Fibroblast of the aortic adventitia (primary cell): ENCODE measurements around the gene TRABD2A. TPM values are rescaled to one million over a fixed set of nuclear protein-coding genes. Genes with fewer than 3 reads are reported as not detected.
"Not testable (repeated sequence)": the region's sequence is repeated elsewhere in the genome, so short reads cannot be mapped to it uniquely, and the experiment has no call there.

Experiments used
- DNase-seq: peaks from one replicate; pipeline ENCODE4 v3.0.0-alpha.2; 2010; ENCODE audit warnings: low read depth
- H3K4me3 ChIP-seq: 2 replicates; pipeline ENCODE4 v1.5.1; 2011; ENCODE audit warnings: low read depth, mild to moderate bottlenecking, control low read depth, low read length, moderate library complexity
- total RNA-seq: library from RNA; depleted of rRNA; stranded (reverse); fragments of >200 nt; gene quantifications from 2 replicates; pipeline ENCODE4 v1.2.3, GENCODE V29; 2012; ENCODE audit warnings: low replicate concordance
- TF ChIP-seq, protein P1 (sequence below): IDR thresholded peaks from 2 replicates; pipeline ENCODE4 v1.5.1; 2011; ENCODE audit warnings: mild to moderate bottlenecking, low read length, control low read depth, inconsistent platforms; ENCODE audit not compliant: insufficient read depth

The TRABD2A gene
- total RNA-seq, 1 donor = 1.6 TPM

DNA sequence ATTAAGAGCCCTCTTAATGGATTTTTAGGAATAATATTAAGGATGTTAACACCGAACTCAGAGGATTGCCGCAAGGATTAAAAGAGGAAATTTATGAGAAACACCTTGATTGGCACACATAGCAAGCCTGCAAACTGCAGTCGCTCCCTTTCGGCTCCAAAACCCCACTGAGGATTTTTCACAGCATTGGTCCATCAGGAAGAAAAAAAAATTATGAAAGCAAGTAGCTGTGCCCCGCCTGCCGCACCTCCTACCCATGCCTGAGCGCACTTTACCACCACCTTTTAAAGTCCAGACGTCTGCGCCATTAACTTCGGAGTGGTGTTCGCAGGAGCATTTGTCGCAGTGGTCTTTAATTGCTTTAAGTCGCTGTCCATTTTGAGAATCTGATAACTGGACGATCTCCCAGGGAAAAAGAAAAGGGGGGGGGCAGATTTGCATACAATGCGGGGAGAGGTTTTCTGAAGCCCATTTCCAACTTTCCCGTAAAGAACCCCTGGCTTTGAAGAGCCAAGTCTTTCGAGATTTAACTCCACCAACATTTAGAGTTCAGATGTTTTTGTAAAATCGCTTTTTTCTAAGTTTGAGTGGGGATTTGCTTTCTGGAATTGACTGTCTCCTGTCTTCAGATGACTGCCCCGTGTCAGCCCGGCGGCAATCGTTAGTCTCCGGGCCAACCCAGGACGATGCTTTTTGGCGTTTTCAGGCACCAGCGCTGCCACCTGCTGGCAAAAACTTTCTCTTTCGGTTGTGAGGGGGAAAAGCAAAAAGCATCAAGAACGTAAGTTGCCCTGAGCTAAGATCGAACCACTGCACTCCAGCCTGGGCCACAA is 913 bp upstream of the TRABD2A start:
- peak overlapping the region; percentile 59 for H3K4me3 ChIP-seq
- TF ChIP-seq, protein P1, sequence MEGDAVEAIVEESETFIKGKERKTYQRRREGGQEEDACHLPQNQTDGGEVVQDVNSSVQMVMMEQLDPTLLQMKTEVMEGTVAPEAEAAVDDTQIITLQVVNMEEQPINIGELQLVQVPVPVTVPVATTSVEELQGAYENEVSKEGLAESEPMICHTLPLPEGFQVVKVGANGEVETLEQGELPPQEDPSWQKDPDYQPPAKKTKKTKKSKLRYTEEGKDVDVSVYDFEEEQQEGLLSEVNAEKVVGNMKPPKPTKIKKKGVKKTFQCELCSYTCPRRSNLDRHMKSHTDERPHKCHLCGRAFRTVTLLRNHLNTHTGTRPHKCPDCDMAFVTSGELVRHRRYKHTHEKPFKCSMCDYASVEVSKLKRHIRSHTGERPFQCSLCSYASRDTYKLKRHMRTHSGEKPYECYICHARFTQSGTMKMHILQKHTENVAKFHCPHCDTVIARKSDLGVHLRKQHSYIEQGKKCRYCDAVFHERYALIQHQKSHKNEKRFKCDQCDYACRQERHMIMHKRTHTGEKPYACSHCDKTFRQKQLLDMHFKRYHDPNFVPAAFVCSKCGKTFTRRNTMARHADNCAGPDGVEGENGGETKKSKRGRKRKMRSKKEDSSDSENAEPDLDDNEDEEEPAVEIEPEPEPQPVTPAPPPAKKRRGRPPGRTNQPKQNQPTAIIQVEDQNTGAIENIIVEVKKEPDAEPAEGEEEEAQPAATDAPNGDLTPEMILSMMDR = peak; percentile 75
- DNase-seq = peak; percentile 83

- TF ChIP-seq, protein P1 = no peak
- peak overlapping the region; percentile 59 for H3K4me3 ChIP-seq
- DNase-seq = no peak
Observed at GRCh38 chr2:84880395-84880644, 564 bp downstream of the TRABD2A start.

DNA sequence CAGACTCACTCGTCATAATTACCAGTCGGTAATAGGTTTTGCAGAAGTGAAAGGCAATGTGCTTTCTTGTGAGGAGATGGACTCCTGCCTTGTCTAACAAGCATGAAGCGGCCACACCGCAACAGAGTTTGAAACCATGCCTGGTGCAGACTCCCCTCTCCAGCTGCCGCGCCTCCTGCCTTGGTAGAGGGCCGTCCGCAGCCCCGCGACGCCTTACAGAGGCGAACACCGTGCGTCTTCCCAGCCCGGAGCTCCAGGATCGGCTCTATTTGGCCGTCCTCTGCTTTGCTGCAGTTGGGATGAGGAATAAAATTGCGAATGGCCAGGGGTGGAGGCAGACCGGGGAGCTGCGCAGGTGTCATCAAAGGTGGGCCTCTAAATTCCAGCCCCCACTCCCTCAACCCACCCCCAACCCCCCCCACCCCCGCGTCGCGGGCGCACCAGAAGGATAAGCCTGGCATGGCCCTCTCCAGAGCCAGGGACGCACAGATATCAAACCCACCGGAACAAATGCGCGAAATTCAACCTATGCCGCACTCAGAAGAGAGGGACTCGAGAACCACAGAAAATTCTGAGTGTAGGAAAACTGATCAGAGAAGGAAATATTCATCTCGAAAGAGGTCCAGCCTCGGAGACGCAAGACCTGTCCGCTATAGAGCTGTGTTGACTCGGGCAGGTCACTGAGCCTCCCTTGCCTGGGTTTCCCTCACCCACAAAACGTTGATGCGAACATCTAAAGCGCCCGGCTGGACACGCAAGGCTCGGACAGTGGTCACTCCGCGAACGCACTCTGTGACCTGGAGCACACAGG is 1.1 kb downstream of the TRABD2A start:
- H3K4me3 ChIP-seq = peak overlapping the region; percentile 59
- no peak for DNase-seq
- TF ChIP-seq, protein P1 = no peak

DNA sequence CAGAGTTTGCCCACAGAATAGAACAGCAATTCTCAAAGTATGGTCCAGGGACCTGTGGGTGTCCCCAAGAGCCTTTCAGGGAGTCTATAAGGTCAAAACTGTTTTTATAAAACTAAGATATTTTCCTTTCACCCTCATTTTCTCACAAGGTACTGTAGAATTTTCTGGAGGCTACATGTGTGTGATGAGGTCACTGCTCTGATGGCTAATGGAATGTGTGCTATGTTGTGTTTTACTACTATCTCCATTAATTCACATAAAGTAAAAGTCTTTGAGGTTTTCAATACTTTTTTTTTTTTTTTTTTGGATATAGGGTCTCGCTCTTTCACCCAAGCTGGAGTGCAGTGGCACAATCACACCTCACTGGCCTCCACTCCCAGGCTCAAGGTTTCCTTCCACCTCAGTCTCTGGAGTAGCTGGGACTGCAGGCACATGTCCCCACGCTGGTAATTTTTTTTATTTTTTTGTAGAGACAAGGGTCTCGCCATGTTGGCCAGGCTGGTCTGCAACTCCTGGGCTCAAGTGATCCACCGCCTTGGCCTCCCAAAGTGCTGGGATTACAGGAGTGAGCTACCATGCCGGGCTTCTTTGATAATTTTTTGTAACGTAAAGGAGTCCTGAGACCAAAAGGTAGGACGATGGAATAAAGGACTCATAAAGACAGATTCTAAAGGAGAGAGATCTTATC is 1.8 kb downstream of the TRABD2A start:
- TF ChIP-seq, protein P1 = no peak
- DNase-seq = no peak
- H3K4me3 ChIP-seq = no peak overlapping the region

GRCh38 chr2:84878459-84878858 is 2.4 kb downstream of the TRABD2A start:
- TF ChIP-seq, protein P1 = no peak
- no peak overlapping the region for H3K4me3 ChIP-seq
- no peak for DNase-seq

- TF ChIP-seq, protein P1 = no peak
- H3K4me3 ChIP-seq = no peak overlapping the region
- DNase-seq = no peak
Observed at GRCh38 chr2:84876369-84876768, 4.5 kb downstream of the TRABD2A start.

GRCh38 chr2:84875619-84876018 is 5.3 kb downstream of the TRABD2A start:
- not testable (repeated sequence) for DNase-seq, H3K4me3 ChIP-seq
